Endothelial cell of umbilical vein (primary cell): ENCODE results near the gene SERF1A.
"Not testable (repeated sequence)": the region's sequence is repeated elsewhere in the genome, so short reads cannot be mapped to it uniquely, and the experiment has no call there.

Experiments
- CTCF ChIP-seq, 2 donors: IDR thresholded peaks; 1 replicate in 1 of 2; 2 replicates in 1 of 2; pipeline ENCODE4 v1.5.1; 2011; ENCODE audit warnings: low read length in 2 of 2, mild to moderate bottlenecking in 2 of 2, moderate library complexity in 2 of 2, control low read depth in 1 of 2, inconsistent platforms in 1 of 2, low read depth in 1 of 2; ENCODE audit not compliant: insufficient read depth in 1 of 2; ENCODE audit errors: extremely low read depth in 1 of 2
- EZH2 ChIP-seq: IDR thresholded peaks from 2 replicates; pipeline ENCODE4 v1.6.1; 2012; ENCODE audit warnings: borderline replicate concordance, low read depth, mild to moderate bottlenecking, moderate library complexity, low read length, inconsistent platforms; ENCODE audit not compliant: severe bottlenecking
- GATA2 ChIP-seq: IDR thresholded peaks from 2 replicates; pipeline ENCODE4 v1.7.0; 2011; ENCODE audit warnings: low read depth, mild to moderate bottlenecking, moderate library complexity, mixed read lengths, low read length; ENCODE audit not compliant: insufficient read length, insufficient read depth
- MAX ChIP-seq: IDR thresholded peaks from 2 replicates; pipeline ENCODE4 v1.6.1; 2011; ENCODE audit not compliant: insufficient read depth, insufficient read length
- POLR2A ChIP-seq: IDR thresholded peaks from 2 replicates; pipeline ENCODE4 v1.6.1; 2012; ENCODE audit warnings: low read depth, mild to moderate bottlenecking, control low read depth, low read length
- POLR2AphosphoS5 ChIP-seq: IDR thresholded peaks from 2 replicates; pipeline ENCODE4 v1.6.1; 2012; ENCODE audit warnings: low read depth, mild to moderate bottlenecking, control low read depth, low read length, moderate library complexity; ENCODE audit not compliant: insufficient read depth

GRCh38 chr5:70925211-70925562 is 24.7 kb downstream of the SERF1A start:
- not testable (repeated sequence) for TF ChIP-seq POLR2A; MAX; EZH2; CTCF (IDR thresholded peaks at IDR 0.05; ENCODE audit: extremely low read depth in 1 of 2, insufficient read depth in 1 of 2, low read depth in 1 of 2, low read length in 2 of 2); POLR2AphosphoS5; GATA2
